Measurements from ENCODE around the gene PRND.

Gene PRND

GRCh38 chr20:4773736-4774135 is 52.0 kb downstream of the PRND start:
- no peak overlapping the region for H3K27ac ChIP-seq (ENCODE audit: low read depth, low read length, poor library complexity, severe bottlenecking)
- peaks cover 6% of the 10 kb centered on the region; the same call in 1 of the 2 replicates for H3K36me3 ChIP-seq (ENCODE audit: insufficient read depth, low read length)
- H2AFZ ChIP-seq (ENCODE audit: low read length), result no peak overlapping the region
- no peaks in the 10 kb centered on the region for H3K79me2 ChIP-seq (ENCODE audit: insufficient read depth, low read length)
- H3F3A ChIP-seq (ENCODE audit: insufficient read depth, low read length), result no peaks in the 10 kb centered on the region
- no peak overlapping the region for H3K4me2 ChIP-seq (ENCODE audit: low read length)
- H3K4me1 ChIP-seq (ENCODE audit: insufficient read depth, low read length, severe bottlenecking), result no peaks in the 10 kb centered on the region
- H4K20me1 ChIP-seq (ENCODE audit: insufficient read depth, low read length), result no peaks in the 10 kb centered on the region
- peaks cover 13% of the 10 kb centered on the region for H3K9me3 ChIP-seq (ENCODE audit: low read length)
- no peak overlapping the region for H3K9ac ChIP-seq (ENCODE audit: low read length)
- H3K4me3 ChIP-seq (ENCODE audit: low read depth, low read length, poor library complexity, severe bottlenecking), result no peak overlapping the region
- TF ChIP-seq EZH2 (IDR thresholded peaks at IDR 0.05; ENCODE audit: borderline replicate concordance, low read length) (no peak), CTCF (IDR thresholded peaks at IDR 0.05; ENCODE audit: low read length) (no peak)
- H3K9me2 ChIP-seq (ENCODE audit: low read depth, low read length), result no peaks in the 10 kb centered on the region
- H3K27me3 ChIP-seq (ENCODE audit: insufficient read depth, low read length), result peaks cover 9% of the 10 kb centered on the region; the same call in 1 of the 2 replicates

GRCh38 chr20:4774207-4774606 is 52.5 kb downstream of the PRND start:
- Histone ChIP-seq H3K27ac (ENCODE audit: low read depth, low read length, poor library complexity, severe bottlenecking) (no peak overlapping the region), H3F3A (ENCODE audit: insufficient read depth, low read length) (no peaks in the 10 kb centered on the region), H4K20me1 (ENCODE audit: insufficient read depth, low read length) (no peaks in the 10 kb centered on the region), H3K4me3 (ENCODE audit: low read depth, low read length, poor library complexity, severe bottlenecking) (no peak overlapping the region), H2AFZ (ENCODE audit: low read length) (no peak overlapping the region), H3K4me1 (ENCODE audit: insufficient read depth, low read length, severe bottlenecking) (no peaks in the 10 kb centered on the region), H3K9me2 (ENCODE audit: low read depth, low read length) (no peaks in the 10 kb centered on the region), H3K36me3 (ENCODE audit: insufficient read depth, low read length) (peaks cover 6% of the 10 kb centered on the region; the same call in 1 of the 2 replicates), H3K9me3 (ENCODE audit: low read length) (peaks cover 13% of the 10 kb centered on the region), H3K79me2 (ENCODE audit: insufficient read depth, low read length) (no peaks in the 10 kb centered on the region), H3K9ac (ENCODE audit: low read length) (no peak overlapping the region), H3K27me3 (ENCODE audit: insufficient read depth, low read length) (peaks cover 9% of the 10 kb centered on the region; the same call in 1 of the 2 replicates), H3K4me2 (ENCODE audit: low read length) (no peak overlapping the region)
- TF ChIP-seq CTCF (IDR thresholded peaks at IDR 0.05; ENCODE audit: low read length), result no peak
- TF ChIP-seq EZH2 (IDR thresholded peaks at IDR 0.05; ENCODE audit: borderline replicate concordance, low read length), result no peak

GRCh38 chr20:4775322-4776078 is 53.8 kb downstream of the PRND start:
- Histone ChIP-seq H3K27me3 (ENCODE audit: insufficient read depth, low read length) (peaks cover 9% of the 10 kb centered on the region; the same call in 1 of the 2 replicates), H3K9me3 (ENCODE audit: low read length) (peaks cover 13% of the 10 kb centered on the region), H3K79me2 (ENCODE audit: insufficient read depth, low read length) (no peaks in the 10 kb centered on the region), H3K27ac (ENCODE audit: low read depth, low read length, poor library complexity, severe bottlenecking) (no peak overlapping the region), H2AFZ (ENCODE audit: low read length) (no peak overlapping the region), H3K4me1 (ENCODE audit: insufficient read depth, low read length, severe bottlenecking) (no peaks in the 10 kb centered on the region), H3K4me3 (ENCODE audit: low read depth, low read length, poor library complexity, severe bottlenecking) (no peak overlapping the region), H3K4me2 (ENCODE audit: low read length) (no peak overlapping the region), H4K20me1 (ENCODE audit: insufficient read depth, low read length) (no peaks in the 10 kb centered on the region), H3K36me3 (ENCODE audit: insufficient read depth, low read length) (peaks cover 6% of the 10 kb centered on the region; the same call in 1 of the 2 replicates), H3K9me2 (ENCODE audit: low read depth, low read length) (no peaks in the 10 kb centered on the region), H3K9ac (ENCODE audit: low read length) (no peak overlapping the region), H3F3A (ENCODE audit: insufficient read depth, low read length) (no peaks in the 10 kb centered on the region)
- no peak for TF ChIP-seq CTCF (IDR thresholded peaks at IDR 0.05; ENCODE audit: low read length)
